Liver (tissue), 3 donors: ENCODE measurements around the gene KCNA2.

Experiments used
- ATF3 ChIP-seq: IDR thresholded peaks from 2 replicates; pipeline ENCODE4 v1.6.1; 2016; ENCODE audit warnings: antibody characterized with exemption
- FOXA1 ChIP-seq: IDR thresholded peaks from 2 replicates; pipeline ENCODE4 v1.6.1; 2016; ENCODE audit warnings: antibody characterized with exemption
- GABPA ChIP-seq, 2 donors: IDR thresholded peaks in 1 of 2; conservative IDR thresholded peaks in 1 of 2; 2 replicates each; pipeline ENCODE4 v1.6.1; 2016; ENCODE audit warnings: antibody characterized with exemption in 2 of 2, mild to moderate bottlenecking in 1 of 2, moderate library complexity in 1 of 2
- JUND ChIP-seq, 2 donors: IDR thresholded peaks; 2 replicates each; pipeline ENCODE4 v1.6.1; 2016; ENCODE audit warnings: antibody characterized with exemption in 2 of 2
- MAX ChIP-seq: IDR thresholded peaks from 2 replicates; pipeline ENCODE4 v1.6.1; 2016; ENCODE audit warnings: antibody characterized with exemption
- NR2F2 ChIP-seq: IDR thresholded peaks from 2 replicates; pipeline ENCODE4 v1.6.1; 2016; ENCODE audit warnings: antibody characterized with exemption
- RAD21 ChIP-seq, 2 donors: IDR thresholded peaks; 2 replicates each; pipeline ENCODE4 v1.6.1; 2016; ENCODE audit warnings: antibody characterized with exemption in 2 of 2, mild to moderate bottlenecking in 2 of 2
- RXRA ChIP-seq, 2 donors: IDR thresholded peaks; 2 replicates each; pipeline ENCODE4 v1.6.1; 2017 to 2018; ENCODE audit warnings: antibody characterized with exemption in 2 of 2, mild to moderate bottlenecking in 1 of 2
- TAF1 ChIP-seq: conservative IDR thresholded peaks from 2 replicates; pipeline ENCODE4 v1.6.1; 2016; ENCODE audit warnings: antibody characterized with exemption, mild to moderate bottlenecking
- YY1 ChIP-seq: IDR thresholded peaks from 2 replicates; pipeline ENCODE4 v1.6.1; 2016; ENCODE audit warnings: antibody characterized with exemption, mild to moderate bottlenecking
- TF ChIP-seq, protein P1 (sequence below): fragments of 150-350 bp; IDR thresholded peaks from 2 replicates; pipeline ENCODE4 v1.5.1; 2017; ENCODE audit warnings: improper control_type of control experiment, low read depth, low read length; ENCODE audit not compliant: missing input control
- TF ChIP-seq, protein P2 (sequence below): IDR thresholded peaks from 2 replicates; pipeline ENCODE4 v1.6.1; 2016; ENCODE audit warnings: antibody characterized with exemption
- TF ChIP-seq, protein P3 (sequence below): IDR thresholded peaks from 2 replicates; pipeline ENCODE4 v1.6.1; 2016; ENCODE audit warnings: antibody characterized with exemption, mild to moderate bottlenecking
- donor health status: healthy.
- donor health status: healthy.

GRCh38 chr1:110583505-110583904, 22.7 kb downstream of the KCNA2 start:
- TF ChIP-seq GABPA (IDR thresholded peaks at IDR 0.05 in 1 of 2, conservative IDR thresholded peaks at IDR 0.05 in 1 of 2): no peak
- TF ChIP-seq, protein P1, sequence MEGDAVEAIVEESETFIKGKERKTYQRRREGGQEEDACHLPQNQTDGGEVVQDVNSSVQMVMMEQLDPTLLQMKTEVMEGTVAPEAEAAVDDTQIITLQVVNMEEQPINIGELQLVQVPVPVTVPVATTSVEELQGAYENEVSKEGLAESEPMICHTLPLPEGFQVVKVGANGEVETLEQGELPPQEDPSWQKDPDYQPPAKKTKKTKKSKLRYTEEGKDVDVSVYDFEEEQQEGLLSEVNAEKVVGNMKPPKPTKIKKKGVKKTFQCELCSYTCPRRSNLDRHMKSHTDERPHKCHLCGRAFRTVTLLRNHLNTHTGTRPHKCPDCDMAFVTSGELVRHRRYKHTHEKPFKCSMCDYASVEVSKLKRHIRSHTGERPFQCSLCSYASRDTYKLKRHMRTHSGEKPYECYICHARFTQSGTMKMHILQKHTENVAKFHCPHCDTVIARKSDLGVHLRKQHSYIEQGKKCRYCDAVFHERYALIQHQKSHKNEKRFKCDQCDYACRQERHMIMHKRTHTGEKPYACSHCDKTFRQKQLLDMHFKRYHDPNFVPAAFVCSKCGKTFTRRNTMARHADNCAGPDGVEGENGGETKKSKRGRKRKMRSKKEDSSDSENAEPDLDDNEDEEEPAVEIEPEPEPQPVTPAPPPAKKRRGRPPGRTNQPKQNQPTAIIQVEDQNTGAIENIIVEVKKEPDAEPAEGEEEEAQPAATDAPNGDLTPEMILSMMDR: no peak
- no peak for TF ChIP-seq NR2F2
- TF ChIP-seq MAX: no peak
- TF ChIP-seq JUND (IDR thresholded peaks at IDR 0.05): no peak
- no peak for TF ChIP-seq TAF1
- TF ChIP-seq, protein P2, sequence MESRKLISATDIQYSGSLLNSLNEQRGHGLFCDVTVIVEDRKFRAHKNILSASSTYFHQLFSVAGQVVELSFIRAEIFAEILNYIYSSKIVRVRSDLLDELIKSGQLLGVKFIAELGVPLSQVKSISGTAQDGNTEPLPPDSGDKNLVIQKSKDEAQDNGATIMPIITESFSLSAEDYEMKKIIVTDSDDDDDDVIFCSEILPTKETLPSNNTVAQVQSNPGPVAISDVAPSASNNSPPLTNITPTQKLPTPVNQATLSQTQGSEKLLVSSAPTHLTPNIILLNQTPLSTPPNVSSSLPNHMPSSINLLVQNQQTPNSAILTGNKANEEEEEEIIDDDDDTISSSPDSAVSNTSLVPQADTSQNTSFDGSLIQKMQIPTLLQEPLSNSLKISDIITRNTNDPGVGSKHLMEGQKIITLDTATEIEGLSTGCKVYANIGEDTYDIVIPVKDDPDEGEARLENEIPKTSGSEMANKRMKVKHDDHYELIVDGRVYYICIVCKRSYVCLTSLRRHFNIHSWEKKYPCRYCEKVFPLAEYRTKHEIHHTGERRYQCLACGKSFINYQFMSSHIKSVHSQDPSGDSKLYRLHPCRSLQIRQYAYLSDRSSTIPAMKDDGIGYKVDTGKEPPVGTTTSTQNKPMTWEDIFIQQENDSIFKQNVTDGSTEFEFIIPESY: no peak
- no peak for TF ChIP-seq FOXA1
- no peak for TF ChIP-seq ATF3
- TF ChIP-seq, protein P3, sequence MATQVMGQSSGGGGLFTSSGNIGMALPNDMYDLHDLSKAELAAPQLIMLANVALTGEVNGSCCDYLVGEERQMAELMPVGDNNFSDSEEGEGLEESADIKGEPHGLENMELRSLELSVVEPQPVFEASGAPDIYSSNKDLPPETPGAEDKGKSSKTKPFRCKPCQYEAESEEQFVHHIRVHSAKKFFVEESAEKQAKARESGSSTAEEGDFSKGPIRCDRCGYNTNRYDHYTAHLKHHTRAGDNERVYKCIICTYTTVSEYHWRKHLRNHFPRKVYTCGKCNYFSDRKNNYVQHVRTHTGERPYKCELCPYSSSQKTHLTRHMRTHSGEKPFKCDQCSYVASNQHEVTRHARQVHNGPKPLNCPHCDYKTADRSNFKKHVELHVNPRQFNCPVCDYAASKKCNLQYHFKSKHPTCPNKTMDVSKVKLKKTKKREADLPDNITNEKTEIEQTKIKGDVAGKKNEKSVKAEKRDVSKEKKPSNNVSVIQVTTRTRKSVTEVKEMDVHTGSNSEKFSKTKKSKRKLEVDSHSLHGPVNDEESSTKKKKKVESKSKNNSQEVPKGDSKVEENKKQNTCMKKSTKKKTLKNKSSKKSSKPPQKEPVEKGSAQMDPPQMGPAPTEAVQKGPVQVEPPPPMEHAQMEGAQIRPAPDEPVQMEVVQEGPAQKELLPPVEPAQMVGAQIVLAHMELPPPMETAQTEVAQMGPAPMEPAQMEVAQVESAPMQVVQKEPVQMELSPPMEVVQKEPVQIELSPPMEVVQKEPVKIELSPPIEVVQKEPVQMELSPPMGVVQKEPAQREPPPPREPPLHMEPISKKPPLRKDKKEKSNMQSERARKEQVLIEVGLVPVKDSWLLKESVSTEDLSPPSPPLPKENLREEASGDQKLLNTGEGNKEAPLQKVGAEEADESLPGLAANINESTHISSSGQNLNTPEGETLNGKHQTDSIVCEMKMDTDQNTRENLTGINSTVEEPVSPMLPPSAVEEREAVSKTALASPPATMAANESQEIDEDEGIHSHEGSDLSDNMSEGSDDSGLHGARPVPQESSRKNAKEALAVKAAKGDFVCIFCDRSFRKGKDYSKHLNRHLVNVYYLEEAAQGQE: no peak
- no peak for TF ChIP-seq YY1
- no peak for TF ChIP-seq RAD21 (IDR thresholded peaks at IDR 0.05)
- TF ChIP-seq RXRA (IDR thresholded peaks at IDR 0.05): no peak
